ENCODE data around the gene KLHL1.

KLHL1 gene

GRCh38 chr13:69660155-69660554 lies 448.1 kb downstream of the KLHL1 start:
- no peak for DNase-seq

DNA sequence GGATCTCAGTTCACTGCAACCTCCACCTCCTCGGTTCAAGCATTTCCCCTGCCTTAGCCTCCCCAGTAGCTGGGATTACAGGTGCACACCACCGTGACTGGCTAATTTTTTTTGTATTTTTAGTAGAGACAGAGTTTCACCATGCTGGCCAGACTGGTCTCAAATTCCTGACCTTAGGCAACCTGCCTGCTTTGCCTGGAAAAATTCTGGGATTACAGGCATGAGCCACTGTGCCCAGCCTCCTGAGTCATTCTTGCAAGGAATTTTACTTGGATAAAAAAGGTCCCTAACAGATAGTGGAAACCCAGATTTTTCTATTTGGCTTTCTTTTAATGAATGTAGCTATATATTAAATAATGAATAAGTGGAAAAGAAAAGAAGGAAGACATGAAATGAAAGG lies 450.6 kb downstream of the KLHL1 start:
- DNase-seq, result no peak

GRCh38 chr13:69654392-69654791 lies 453.9 kb downstream of the KLHL1 start:
- no peak for DNase-seq

Data from right forelimb (tissue), 1 donor.